Right ventricle myocardium inferior (tissue), 1 donor: ENCODE measurements around the gene RFFL. TPM values are rescaled to one million over a fixed set of nuclear protein-coding genes. Genes with fewer than 3 reads are reported as not detected.

ENCODE experiments used
- total RNA-seq: library from RNA; stranded (reverse); fragmentation: NEBNext Ultra II Directional; extraction: Animal tissue kit (Norgen Biotek cat#: 25700); gene quantifications from one replicate; pipeline ENCODE4 v1.2.1, GENCODE V29; 2021
- donor health status: DM: no; HTN: yes; CAD: no; lungs with severe emphysema.

The RFFL gene
- total RNA-seq, 1 donor from 2014 or later = 11.2 TPM

Other genes starting within 250 kb of the RFFL start
- 1.4 TPM for gene CCT6B, start 102.2 kb downstream of the RFFL start, total RNA-seq
- 9.8 TPM for gene ZNF830, start 102.2 kb downstream of the RFFL start, total RNA-seq
- gene LIG3, start 83.2 kb downstream of the RFFL start, total RNA-seq = 20.5 TPM
- gene RAD51D, start 56.2 kb upstream of the RFFL start, total RNA-seq = 4.8 TPM
- not detected for gene FNDC8, start 57.9 kb upstream of the RFFL start, total RNA-seq
- gene NLE1, start 78.6 kb upstream of the RFFL start, total RNA-seq = 3.1 TPM
- 223 TPM for gene UNC45B, start 84.1 kb upstream of the RFFL start, total RNA-seq
- not detected for gene SLC35G3, start 130.7 kb upstream of the RFFL start, total RNA-seq
- gene SLFN5, start 179.4 kb upstream of the RFFL start, total RNA-seq = 11.2 TPM